CD4-positive, alpha-beta T cell treated with Interleukin-15 for 4 hours (primary cell): ENCODE data around the gene KLK2.

ENCODE experiments used
- DNase-seq: peaks from one replicate; pipeline ENCODE4 v3.0.0-alpha.2; 2020; ENCODE audit warnings: low spot score

KLK2 gene

GRCh38 chr19:50873056-50873455 is at the start of gene KLK2:
TSS of gene KLK2 (plus strand) at chr19:50873439. CDS start at chr19:50873474, 35 bp downstream.
- DNase-seq, result no peak

GRCh38 chr19:50826492-50827240 is 46.6 kb upstream of the KLK2 start:
- no peak for DNase-seq

GRCh38 chr19:50827476-50827875 is 45.8 kb upstream of the KLK2 start:
- DNase-seq, result no peak

GRCh38 chr19:50829801-50830200 is 43.4 kb upstream of the KLK2 start:
- no peak for DNase-seq

- DNase-seq, result no peak
Observed at GRCh38 chr19:50830266-50831025, 42.8 kb upstream of the KLK2 start.

- no peak for DNase-seq
Observed at GRCh38 chr19:50831026-50831396, 42.2 kb upstream of the KLK2 start.

GRCh38 chr19:50832666-50833065 is 40.6 kb upstream of the KLK2 start:
- no peak for DNase-seq

GRCh38 chr19:50833117-50833801 is 40.0 kb upstream of the KLK2 start, which contains the start of gene KLK15:
TSS of gene KLK15 (minus strand) at chr19:50833574. CDS start at chr19:50831492, 2,082 bp downstream.
- no peak for DNase-seq

- DNase-seq, result no peak
Observed at GRCh38 chr19:50833802-50834167, 39.5 kb upstream of the KLK2 start.

- DNase-seq, result no peak
Observed at GRCh38 chr19:50835103-50835784, 38.0 kb upstream of the KLK2 start.

- peak; percentile 45 for DNase-seq
Observed at GRCh38 chr19:50835785-50836542, 37.3 kb upstream of the KLK2 start.

- no peak for DNase-seq
Observed at GRCh38 chr19:50836543-50837195, 36.6 kb upstream of the KLK2 start.

- no peak for DNase-seq
Observed at GRCh38 chr19:50837300-50837699, 35.9 kb upstream of the KLK2 start.

- no peak for DNase-seq
Observed at GRCh38 chr19:50838239-50838638, 35.0 kb upstream of the KLK2 start.

- DNase-seq, result no peak
Observed at GRCh38 chr19:50839712-50840655, 33.3 kb upstream of the KLK2 start.

- DNase-seq, result no peak
Observed at GRCh38 chr19:50842130-50842529, 31.1 kb upstream of the KLK2 start.

GRCh38 chr19:50843205-50843604 is 30.0 kb upstream of the KLK2 start:
- no peak for DNase-seq

GRCh38 chr19:50843701-50844221 is 29.5 kb upstream of the KLK2 start:
- no peak for DNase-seq

GRCh38 chr19:50844296-50844935 is 28.8 kb upstream of the KLK2 start:
- DNase-seq, result no peak
